Measurements from ENCODE around the gene TEP1. TPM values are rescaled to one million over a fixed set of nuclear protein-coding genes. Genes with fewer than 3 reads are reported as not detected.

Gene TEP1
- total RNA-seq, 1 donor from 2014 or later: 10.4 TPM

Small RNA genes lying within 50 kb of the gene (small RNA-seq; reads per million reads assigned to genes)
- gene RNA5SP382 (not detected), gene SNORA79B (0.23 reads per million, percentile 10 among the genes with 10 or more reads in this experiment), gene SNORD126 (147 reads per million, percentile 97 among the genes with 10 or more reads in this experiment)

Other genes starting within 250 kb of the TEP1 start
- not detected for gene OR11G2, start 222.6 kb downstream of the TEP1 start, total RNA-seq
- gene OR11H6, start 189.8 kb downstream of the TEP1 start, total RNA-seq: not detected
- gene OR11H7, start 184.5 kb downstream of the TEP1 start, total RNA-seq: not detected
- gene OR11H4, start 174.2 kb downstream of the TEP1 start, total RNA-seq: not detected
- gene TTC5, start 107.5 kb downstream of the TEP1 start, total RNA-seq: 16.7 TPM
- gene CCNB1IP1, start 80.2 kb downstream of the TEP1 start, total RNA-seq: 57.4 TPM
- 8.4 TPM for gene PARP2, start 69.9 kb downstream of the TEP1 start, total RNA-seq
- 2.1 TPM for gene KLHL33, start 22.7 kb upstream of the TEP1 start, total RNA-seq
- 26.6 TPM for gene OSGEP, start 41.3 kb upstream of the TEP1 start, total RNA-seq
- 64.2 TPM for gene APEX1, start 41.7 kb upstream of the TEP1 start, total RNA-seq
- 13.0 TPM for gene PIP4P1, start 47.9 kb upstream of the TEP1 start, total RNA-seq
- 13.6 TPM for gene PNP, start 55.9 kb upstream of the TEP1 start, total RNA-seq
- not detected for gene RNASE10, start 92.0 kb upstream of the TEP1 start, total RNA-seq
- gene RNASE9, start 147.5 kb upstream of the TEP1 start, total RNA-seq: not detected
- not detected for gene RNASE11, start 174.5 kb upstream of the TEP1 start, total RNA-seq
- gene RNASE12, start 177.9 kb upstream of the TEP1 start, total RNA-seq: not detected
- not detected for gene OR6S1, start 228.2 kb upstream of the TEP1 start, total RNA-seq

All from skeletal muscle tissue (tissue), 2 donors.